OCI-LY7 (cell line): ENCODE data around the gene PRKD1. TPM values are rescaled to one million over a fixed set of nuclear protein-coding genes. Genes with fewer than 3 reads are reported as not detected.

Experiments
- BruUV-seq: library from RNA; stranded (reverse); fragments of 400-500 nt; replicated peaks from 2 replicates; lab custom pipeline; 2021; lab: Mats Ljungman, UMichigan
- CTCF ChIA-PET: fragments of 300-600 bp; sonication (Branson Sonifier 250); formaldehyde crosslinking; loops from one replicate; lab custom pipeline; 2022; ENCODE audit warnings: antibody characterized with exemption; ENCODE audit not compliant: unreplicated experiment; lab: Charles Lee
- POLR2A ChIA-PET: fragments of 300-600 bp; sonication (Branson Sonifier 250); formaldehyde crosslinking; loops from one replicate; lab custom pipeline; 2022; ENCODE audit warnings: antibody characterized with exemption; lab: Charles Lee
- DNase-seq: peaks from one replicate; pipeline ENCODE4 v3.0.0-alpha.2; 2015; ENCODE audit warnings: low spot score
- H2AFZ ChIP-seq: fragments of 200-600 bp; sonication (generic), shearing (Covaris generic); 2 replicates; pipeline ENCODE4 v1.6.1; 2014; ENCODE audit warnings: mild to moderate bottlenecking, antibody characterized with exemption, low read length, moderate library complexity
- H3K27ac ChIP-seq: fragments of 200-600 bp; sonication (generic); 2 replicates; pipeline ENCODE4 v1.5.1; 2014; ENCODE audit warnings: mixed run types, low read depth, mild to moderate bottlenecking, moderate library complexity, low read length, inconsistent platforms; ENCODE audit not compliant: poor library complexity, severe bottlenecking
- H3K36me3 ChIP-seq: fragments of 200-600 bp; sonication (generic); 2 replicates; pipeline ENCODE4 v1.6.1; 2014; ENCODE audit warnings: mild to moderate bottlenecking, antibody characterized with exemption, low read length, moderate library complexity, mixed read lengths; ENCODE audit not compliant: insufficient read depth
- H3K4me1 ChIP-seq: fragments of 200-600 bp; sonication (generic); 2 replicates; pipeline ENCODE4 v1.5.1; 2014; ENCODE audit warnings: mild to moderate bottlenecking, low read length; ENCODE audit not compliant: insufficient read depth, poor library complexity, severe bottlenecking
- H3K4me2 ChIP-seq: fragments of 200-600 bp; sonication (generic); 2 replicates; pipeline ENCODE4 v1.6.1; 2014; ENCODE audit warnings: mild to moderate bottlenecking, low read length
- H3K4me3 ChIP-seq: fragments of 200-600 bp; sonication (generic); 2 replicates; pipeline ENCODE4 v1.5.1; 2014; ENCODE audit warnings: mild to moderate bottlenecking, low read depth, low read length; ENCODE audit not compliant: poor library complexity, severe bottlenecking
- H3K79me2 ChIP-seq: fragments of 200-600 bp; sonication (generic); 2 replicates; pipeline ENCODE4 v1.6.1; 2016; ENCODE audit warnings: low read depth, mild to moderate bottlenecking, low read length, moderate library complexity, mixed read lengths; ENCODE audit not compliant: insufficient read depth
- H3K9me2 ChIP-seq: fragments of 200-600 bp; sonication (generic); 2 replicates; pipeline ENCODE4 v1.6.1; 2016; ENCODE audit warnings: mild to moderate bottlenecking, low read length, mixed read lengths; ENCODE audit not compliant: insufficient read depth
- H3K9me3 ChIP-seq: fragments of 200-600 bp; sonication (generic); 2 replicates; pipeline ENCODE4 v1.6.1; 2014; ENCODE audit warnings: mild to moderate bottlenecking, mixed run types, low read length, mixed read lengths
- H4K20me1 ChIP-seq: fragments of 200-600 bp; sonication (generic); 2 replicates; pipeline ENCODE4 v1.6.1; 2014; ENCODE audit warnings: mild to moderate bottlenecking, antibody characterized with exemption, low read length, moderate library complexity, mixed read lengths; ENCODE audit not compliant: insufficient read depth
- EZH2phosphoT487 ChIP-seq: fragments of 200-600 bp; sonication (generic); IDR thresholded peaks from 2 replicates; pipeline ENCODE4 v1.6.1; 2018; ENCODE audit warnings: low read depth, borderline replicate concordance, mild to moderate bottlenecking, mixed run types, antibody characterized with exemption, low read length, moderate library complexity, mixed read lengths
- intact Hi-C: fragments of 100-400 bp; cut with micrococcal nuclease; formaldehyde crosslinking; loops from one replicate; pipeline ENCODE4 v1.10.0; 2022; ENCODE audit not compliant: unreplicated experiment
- total RNA-seq, 2 experiments: library from RNA; depleted of rRNA in 1 of 2; stranded (reverse); fragments of >200 nt in 1 of 2; shearing (Covaris generic) in 1 of 2; gene quantifications; 2 replicates each; pipeline ENCODE4 v1.2.3, GENCODE V29; 2014 to 2022
- TF ChIP-seq, protein P1 (sequence below): fragments of 200-600 bp; sonication (generic); conservative IDR thresholded peaks from 2 replicates; pipeline ENCODE4 v1.5.1; 2014; ENCODE audit warnings: mild to moderate bottlenecking, antibody characterized with exemption, low read length, moderate library complexity, mixed read lengths

The PRKD1 gene
- total RNA-seq, 2 experiments from 2014 or later, result not detected

DNA sequence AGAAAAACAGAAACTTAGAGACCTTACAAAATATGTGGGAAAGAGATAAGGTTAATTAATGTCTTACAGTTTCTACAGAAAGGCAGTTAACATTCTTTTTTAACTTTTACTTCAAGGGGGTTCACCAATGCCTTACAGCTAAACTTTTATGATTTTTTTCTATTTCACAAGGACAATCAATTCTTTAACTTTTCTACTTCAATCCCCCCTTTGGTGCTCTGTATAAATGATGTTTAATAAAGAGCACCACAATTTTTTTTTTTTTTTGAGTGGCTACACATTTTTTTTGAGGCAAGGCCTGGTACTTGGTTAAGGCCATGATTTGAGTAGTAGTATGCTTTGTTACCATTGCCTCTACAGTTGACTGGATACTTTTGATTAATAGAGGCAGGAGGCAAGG is 279.6 kb downstream of the PRKD1 start:
- 0 out of 2 replicates have a peak, but pooled peaks cover 11% of the 10 kb centered on the region for H3K9me3 ChIP-seq
- ChIA-PET CTCF (no interaction called here), POLR2A (no interaction called here)
- no peaks in the 10 kb centered on the region for H3K36me3 ChIP-seq
- H4K20me1 ChIP-seq, result no peaks in the 10 kb centered on the region
- BruUV-seq, result no TSS peak
- H3K4me2 ChIP-seq, result no peak overlapping the region
- H3K4me3 ChIP-seq, result no peak overlapping the region
- H3K27ac ChIP-seq, result no peak overlapping the region
- DNase-seq, result no peak
- TF ChIP-seq, protein P1, sequence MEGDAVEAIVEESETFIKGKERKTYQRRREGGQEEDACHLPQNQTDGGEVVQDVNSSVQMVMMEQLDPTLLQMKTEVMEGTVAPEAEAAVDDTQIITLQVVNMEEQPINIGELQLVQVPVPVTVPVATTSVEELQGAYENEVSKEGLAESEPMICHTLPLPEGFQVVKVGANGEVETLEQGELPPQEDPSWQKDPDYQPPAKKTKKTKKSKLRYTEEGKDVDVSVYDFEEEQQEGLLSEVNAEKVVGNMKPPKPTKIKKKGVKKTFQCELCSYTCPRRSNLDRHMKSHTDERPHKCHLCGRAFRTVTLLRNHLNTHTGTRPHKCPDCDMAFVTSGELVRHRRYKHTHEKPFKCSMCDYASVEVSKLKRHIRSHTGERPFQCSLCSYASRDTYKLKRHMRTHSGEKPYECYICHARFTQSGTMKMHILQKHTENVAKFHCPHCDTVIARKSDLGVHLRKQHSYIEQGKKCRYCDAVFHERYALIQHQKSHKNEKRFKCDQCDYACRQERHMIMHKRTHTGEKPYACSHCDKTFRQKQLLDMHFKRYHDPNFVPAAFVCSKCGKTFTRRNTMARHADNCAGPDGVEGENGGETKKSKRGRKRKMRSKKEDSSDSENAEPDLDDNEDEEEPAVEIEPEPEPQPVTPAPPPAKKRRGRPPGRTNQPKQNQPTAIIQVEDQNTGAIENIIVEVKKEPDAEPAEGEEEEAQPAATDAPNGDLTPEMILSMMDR, result no peak
- no peak for TF ChIP-seq EZH2phosphoT487
- H3K79me2 ChIP-seq, result no peaks in the 10 kb centered on the region
- H3K9me2 ChIP-seq, result no peaks in the 10 kb centered on the region
- no peak overlapping the region for H2AFZ ChIP-seq
- no peaks in the 10 kb centered on the region for H3K4me1 ChIP-seq
- intact Hi-C loops, result no loop called here

DNA sequence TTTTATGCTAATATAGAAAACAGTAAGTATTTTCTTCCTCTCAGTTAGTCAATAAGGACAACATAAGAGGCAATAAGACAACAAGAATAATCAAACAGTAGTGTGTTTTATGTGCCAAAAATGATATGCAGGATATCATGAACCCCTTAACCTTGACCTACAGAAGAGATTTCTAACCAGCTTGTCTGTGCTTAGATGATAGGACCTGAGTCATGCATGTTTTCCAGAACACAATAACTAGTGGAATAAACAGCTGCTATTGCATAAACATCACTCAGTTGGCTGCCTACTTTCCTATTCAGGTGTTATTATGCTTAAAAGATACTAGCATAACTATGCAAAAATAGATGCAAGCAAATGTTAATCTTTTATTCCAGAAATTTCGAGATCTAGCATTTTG is 282.5 kb downstream of the PRKD1 start:
- POLR2A ChIA-PET, result no interaction called here
- H2AFZ ChIP-seq, result no peak overlapping the region
- CTCF ChIA-PET, result no interaction called here
- no peaks in the 10 kb centered on the region for H3K4me1 ChIP-seq
- no peaks in the 10 kb centered on the region for H3K79me2 ChIP-seq
- 0 out of 2 replicates have a peak, but pooled peaks cover 10% of the 10 kb centered on the region for H3K9me3 ChIP-seq
- no peak for DNase-seq
- H4K20me1 ChIP-seq, result no peaks in the 10 kb centered on the region
- intact Hi-C loops, result no loop called here
- H3K4me3 ChIP-seq, result no peak overlapping the region
- no peak overlapping the region for H3K27ac ChIP-seq
- no peak for TF ChIP-seq EZH2phosphoT487
- TF ChIP-seq, protein P1, result no peak
- H3K9me2 ChIP-seq, result no peaks in the 10 kb centered on the region
- H3K36me3 ChIP-seq, result no peaks in the 10 kb centered on the region
- H3K4me2 ChIP-seq, result no peak overlapping the region
- BruUV-seq, result no TSS peak

DNA sequence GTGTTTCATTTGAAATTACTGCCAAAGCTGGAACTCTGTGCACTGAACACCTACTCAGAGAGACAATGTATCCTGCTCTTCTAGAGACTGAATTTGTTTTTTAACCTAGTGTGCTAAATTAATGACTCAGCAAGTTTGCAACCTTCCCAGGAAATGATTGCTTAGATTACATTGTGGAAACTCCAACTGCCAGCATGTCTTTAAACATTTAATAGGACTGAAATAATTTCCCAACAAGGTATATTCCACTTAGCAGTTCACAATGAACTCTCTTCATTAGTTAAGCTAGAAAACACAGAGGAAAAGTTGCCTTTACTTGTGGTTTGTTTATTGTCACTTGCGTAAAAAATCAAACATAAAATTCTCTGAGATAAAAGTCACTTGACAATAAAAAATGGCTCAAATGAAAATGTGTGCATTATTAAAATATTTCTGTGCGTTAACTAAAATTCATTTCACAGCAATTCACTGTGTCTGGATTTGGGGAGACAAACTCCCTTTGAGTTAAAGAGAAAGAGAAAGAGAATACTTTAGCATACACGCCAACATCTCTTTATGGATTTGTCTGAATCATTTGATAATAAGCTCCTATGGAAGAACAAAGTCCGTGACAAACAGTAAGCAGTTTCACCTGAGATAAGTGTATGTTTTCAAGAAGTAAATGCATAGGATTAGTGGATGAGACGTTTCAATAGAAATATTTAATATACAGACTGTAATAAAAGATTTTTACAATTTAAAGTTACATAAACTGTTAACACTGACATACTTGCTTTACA is 284.0 kb downstream of the PRKD1 start:
- H3K9me2 ChIP-seq, result no peaks in the 10 kb centered on the region
- no TSS peak for BruUV-seq
- ChIA-PET CTCF (no interaction called here), POLR2A (no interaction called here)
- H3K9me3 ChIP-seq, result 0 out of 2 replicates have a peak, but pooled peaks cover 6% of the 10 kb centered on the region
- no peak overlapping the region for H3K27ac ChIP-seq
- H4K20me1 ChIP-seq, result no peaks in the 10 kb centered on the region
- no peaks in the 10 kb centered on the region for H3K36me3 ChIP-seq
- no peaks in the 10 kb centered on the region for H3K4me1 ChIP-seq
- H3K79me2 ChIP-seq, result no peaks in the 10 kb centered on the region
- DNase-seq, result no peak
- H3K4me3 ChIP-seq, result no peak overlapping the region
- H2AFZ ChIP-seq, result no peak overlapping the region
- TF ChIP-seq EZH2phosphoT487, result no peak
- TF ChIP-seq, protein P1, result no peak
- intact Hi-C loops, result no loop called here
- no peak overlapping the region for H3K4me2 ChIP-seq
